ENCODE results near the gene ARL8A.

ARL8A gene

DNA sequence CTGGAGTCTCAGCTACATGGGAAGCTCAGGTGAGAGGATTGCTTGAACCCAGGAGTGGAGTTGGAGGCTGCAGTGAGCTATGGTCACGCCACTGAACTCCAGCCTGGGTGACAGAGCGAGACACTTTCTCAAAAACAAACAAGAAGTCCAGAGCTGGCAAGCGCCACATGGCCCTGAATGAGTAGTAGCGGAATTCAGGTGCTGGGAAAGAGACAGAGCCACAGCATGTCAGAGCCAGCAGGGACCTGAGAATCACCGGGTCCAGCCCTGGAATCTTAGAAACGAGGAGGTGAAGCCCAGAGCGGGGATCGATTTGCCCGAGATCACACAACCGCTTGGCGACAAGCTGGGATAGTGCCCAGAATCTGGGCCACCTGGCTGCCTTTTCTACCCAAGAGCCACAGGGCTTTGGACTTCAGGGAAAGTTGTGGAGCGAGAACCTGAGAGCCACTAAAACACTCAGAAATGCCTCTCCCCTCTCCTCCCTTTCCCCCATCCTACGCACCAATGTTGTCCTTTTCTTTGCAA lies 9.8 kb downstream of the ARL8A start:
- H3K14ac ChIP-seq (ENCODE audit: low read length) = no peak overlapping the region
- no peak overlapping the region for H3K4me3 ChIP-seq (ENCODE audit: low read length in 2 of 2)
- H3K79me1 ChIP-seq (ENCODE audit: low read depth, low read length) = peaks cover 2% of the 10 kb centered on the region
- no peaks in the 10 kb centered on the region for H3K9me3 ChIP-seq (replicated peaks in 1 of 2; ENCODE audit: control insufficient read depth in 2 of 2, insufficient read depth in 1 of 2, low read depth in 1 of 2, low read length in 2 of 2)
- H2AFZ ChIP-seq (ENCODE audit: low read length) = no peak overlapping the region
- no peak overlapping the region for H2AK5ac ChIP-seq (ENCODE audit: low read depth, low read length)
- no peak overlapping the region for H4K8ac ChIP-seq (ENCODE audit: low read depth, low read length)
- no peak overlapping the region for H2BK15ac ChIP-seq (ENCODE audit: low read length)
- no peak overlapping the region for H3K23ac ChIP-seq (ENCODE audit: low read depth, low read length, poor library complexity)
- H3K4me2 ChIP-seq (ENCODE audit: insufficient read depth, low read length, poor library complexity, severe bottlenecking) = no peak overlapping the region
- H3K27ac ChIP-seq (replicated peaks; ENCODE audit: low read length) = no peak overlapping the region
- H3K18ac ChIP-seq (ENCODE audit: low read length) = no peak overlapping the region
- no CpG with 5 or more reads among the region's 13 CpGs for WGBS, 2 donors (ENCODE audit: extremely low coverage in 2 of 2, insufficient read length in 2 of 2, insufficient replicate concordance in 1 of 2)
- DNase-seq (ENCODE audit: low spot score) = no peak
- peaks cover 18 to 52% of the 10 kb centered on the region in 2 donors for H3K36me3 ChIP-seq (replicated peaks in 1 of 2; ENCODE audit: control insufficient read depth in 2 of 2, insufficient read depth in 2 of 2, low read length in 2 of 2)
- peak overlapping the region; percentile 29 for H2BK5ac ChIP-seq (ENCODE audit: low read length)
- H2BK12ac ChIP-seq (ENCODE audit: low read length) = no peak overlapping the region
- no peaks in the 10 kb centered on the region for H3K27me3 ChIP-seq (ENCODE audit: control insufficient read depth in 3 of 3, insufficient read depth in 3 of 3, low read depth in 1 of 3, low read length in 3 of 3)
- H4K91ac ChIP-seq (ENCODE audit: low read depth, low read length, poor library complexity) = no peak overlapping the region
- H3K9ac ChIP-seq (ENCODE audit: low read depth, low read length, poor library complexity) = no peak overlapping the region
- H3K4me1 ChIP-seq (ENCODE audit: control insufficient read depth in 2 of 2, insufficient read depth in 1 of 2, low read depth in 1 of 2, low read length in 2 of 2) = peaks cover 17 to 20% of the 10 kb centered on the region in 2 donors
- no peak overlapping the region for H2BK120ac ChIP-seq (ENCODE audit: low read depth, low read length)
- no peak overlapping the region for H3K4ac ChIP-seq (ENCODE audit: low read length)

DNA sequence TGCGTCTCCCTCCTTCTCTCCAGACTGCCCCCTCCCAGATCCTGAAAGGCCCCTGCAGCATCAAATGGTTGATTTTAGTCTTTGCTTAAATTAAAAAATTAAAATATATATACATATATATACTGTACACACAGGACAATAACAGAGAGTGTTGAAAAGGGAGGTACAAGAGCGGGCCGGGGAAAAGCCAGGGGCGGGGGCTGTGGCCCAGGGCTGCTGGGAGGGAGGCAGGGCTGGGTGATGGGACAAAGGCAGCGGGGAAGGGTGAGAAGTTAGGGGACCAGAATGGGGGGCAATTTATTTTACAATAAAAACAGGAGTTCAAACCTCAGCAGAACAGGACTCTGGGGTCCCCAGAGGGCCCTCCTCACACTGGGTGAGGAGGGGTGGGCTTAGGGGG lies 10.5 kb downstream of the ARL8A start:
- H2BK12ac ChIP-seq (ENCODE audit: low read length) = no peak overlapping the region
- no peak overlapping the region for H3K14ac ChIP-seq (ENCODE audit: low read length)
- no peak for DNase-seq (ENCODE audit: low spot score)
- H3K9me3 ChIP-seq (replicated peaks in 1 of 2; ENCODE audit: control insufficient read depth in 2 of 2, insufficient read depth in 1 of 2, low read depth in 1 of 2, low read length in 2 of 2) = no peaks in the 10 kb centered on the region
- no peak overlapping the region for H2AK5ac ChIP-seq (ENCODE audit: low read depth, low read length)
- no peak overlapping the region for H3K23ac ChIP-seq (ENCODE audit: low read depth, low read length, poor library complexity)
- H3K27me3 ChIP-seq (ENCODE audit: control insufficient read depth in 3 of 3, insufficient read depth in 3 of 3, low read depth in 1 of 3, low read length in 3 of 3) = no peaks in the 10 kb centered on the region
- H2AFZ ChIP-seq (ENCODE audit: low read length) = no peak overlapping the region
- H3K27ac ChIP-seq (replicated peaks; ENCODE audit: low read length) = no peak overlapping the region
- H4K91ac ChIP-seq (ENCODE audit: low read depth, low read length, poor library complexity) = no peak overlapping the region
- no peak overlapping the region for H2BK120ac ChIP-seq (ENCODE audit: low read depth, low read length)
- peaks cover 20 to 21% of the 10 kb centered on the region in 2 donors for H3K4me1 ChIP-seq (ENCODE audit: control insufficient read depth in 2 of 2, insufficient read depth in 1 of 2, low read depth in 1 of 2, low read length in 2 of 2)
- no peak overlapping the region for H4K8ac ChIP-seq (ENCODE audit: low read depth, low read length)
- H3K4me2 ChIP-seq (ENCODE audit: insufficient read depth, low read length, poor library complexity, severe bottlenecking) = no peak overlapping the region
- H3K4me3 ChIP-seq (ENCODE audit: low read length in 2 of 2) = no peak overlapping the region
- H3K4ac ChIP-seq (ENCODE audit: low read length) = no peak overlapping the region
- no CpG with 5 or more reads among the region's 5 CpGs for WGBS, 2 donors (ENCODE audit: extremely low coverage in 2 of 2, insufficient read length in 2 of 2, insufficient replicate concordance in 1 of 2)
- peaks cover 2% of the 10 kb centered on the region for H3K79me1 ChIP-seq (ENCODE audit: low read depth, low read length)
- H3K9ac ChIP-seq (ENCODE audit: low read depth, low read length, poor library complexity) = no peak overlapping the region
- peaks cover 18 to 52% of the 10 kb centered on the region in 2 donors for H3K36me3 ChIP-seq (replicated peaks in 1 of 2; ENCODE audit: control insufficient read depth in 2 of 2, insufficient read depth in 2 of 2, low read length in 2 of 2)
- no peak overlapping the region for H2BK5ac ChIP-seq (ENCODE audit: low read length)
- no peak overlapping the region for H2BK15ac ChIP-seq (ENCODE audit: low read length)
- no peak overlapping the region for H3K18ac ChIP-seq (ENCODE audit: low read length)

DNA sequence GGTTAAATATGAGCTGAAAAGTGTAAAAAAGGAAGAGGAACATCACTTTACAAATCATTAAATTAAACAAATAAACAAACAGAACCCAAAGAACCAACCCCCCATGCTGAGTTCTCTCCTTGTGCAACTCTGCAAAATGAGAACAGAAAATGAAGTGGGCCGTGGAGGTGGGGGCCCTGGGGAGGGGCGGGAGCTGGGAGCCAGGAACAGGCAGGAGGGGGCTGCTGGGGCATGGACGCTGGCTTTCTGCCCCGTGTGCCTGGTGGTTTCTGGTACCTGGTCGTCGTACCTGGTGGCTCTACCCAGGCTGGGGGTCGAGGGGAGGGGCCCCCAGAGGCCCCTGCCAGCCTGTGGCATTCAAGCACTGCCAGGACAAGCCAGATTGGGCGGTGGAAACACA lies 11.0 kb downstream of the ARL8A start:
- Histone ChIP-seq H3K27me3 (ENCODE audit: control insufficient read depth in 3 of 3, insufficient read depth in 3 of 3, low read depth in 1 of 3, low read length in 3 of 3) (no peaks in the 10 kb centered on the region), H3K27ac (replicated peaks; ENCODE audit: low read length) (no peak overlapping the region), H3K14ac (ENCODE audit: low read length) (no peak overlapping the region), H3K36me3 (replicated peaks in 1 of 2; ENCODE audit: control insufficient read depth in 2 of 2, insufficient read depth in 2 of 2, low read length in 2 of 2) (peaks cover 18 to 49% of the 10 kb centered on the region in 2 donors), H3K4me3 (ENCODE audit: low read length in 2 of 2) (no peak overlapping the region), H3K9me3 (replicated peaks in 1 of 2; ENCODE audit: control insufficient read depth in 2 of 2, insufficient read depth in 1 of 2, low read depth in 1 of 2, low read length in 2 of 2) (no peaks in the 10 kb centered on the region), H2BK12ac (ENCODE audit: low read length) (no peak overlapping the region), H3K79me1 (ENCODE audit: low read depth, low read length) (peaks cover 2% of the 10 kb centered on the region), H2AFZ (ENCODE audit: low read length) (no peak overlapping the region), H2BK15ac (ENCODE audit: low read length) (no peak overlapping the region), H3K4me2 (ENCODE audit: insufficient read depth, low read length, poor library complexity, severe bottlenecking) (no peak overlapping the region), H3K4me1 (ENCODE audit: control insufficient read depth in 2 of 2, insufficient read depth in 1 of 2, low read depth in 1 of 2, low read length in 2 of 2) (peaks cover 20 to 21% of the 10 kb centered on the region in 2 donors), H4K8ac (ENCODE audit: low read depth, low read length) (no peak overlapping the region), H2BK5ac (ENCODE audit: low read length) (no peak overlapping the region), H3K18ac (ENCODE audit: low read length) (no peak overlapping the region), H4K91ac (ENCODE audit: low read depth, low read length, poor library complexity) (no peak overlapping the region), H2AK5ac (ENCODE audit: low read depth, low read length) (no peak overlapping the region), H3K9ac (ENCODE audit: low read depth, low read length, poor library complexity) (no peak overlapping the region), H2BK120ac (ENCODE audit: low read depth, low read length) (no peak overlapping the region), H3K23ac (ENCODE audit: low read depth, low read length, poor library complexity) (no peak overlapping the region), H3K4ac (ENCODE audit: low read length) (no peak overlapping the region)
- no peak for DNase-seq (ENCODE audit: low spot score)
- WGBS, 2 donors (ENCODE audit: extremely low coverage in 2 of 2, insufficient read length in 2 of 2, insufficient replicate concordance in 1 of 2) = no CpG with 5 or more reads among the region's 8 CpGs

DNA sequence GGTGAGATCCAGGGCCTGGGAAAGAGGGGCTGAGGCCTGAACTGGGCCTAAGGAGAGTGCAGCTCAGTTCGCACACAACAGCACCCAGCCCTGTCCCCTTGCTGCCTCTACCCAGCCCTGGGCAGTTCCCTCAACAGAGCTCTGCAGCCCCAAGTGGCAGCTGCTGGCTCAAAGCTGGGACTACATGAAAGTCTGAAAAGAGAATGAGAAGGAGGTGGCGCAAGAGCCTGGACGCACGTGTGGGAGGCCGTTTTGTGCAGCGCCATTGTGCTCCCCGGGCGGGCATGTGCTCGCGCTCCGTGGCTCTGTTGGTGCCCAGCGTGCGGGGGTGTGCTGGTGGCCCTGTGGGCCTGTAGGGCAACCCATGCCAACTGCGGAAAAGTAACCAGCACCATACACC lies 11.5 kb downstream of the ARL8A start:
- Histone ChIP-seq H3K4me3 (ENCODE audit: low read length in 2 of 2) (no peak overlapping the region), H3K9me3 (replicated peaks in 1 of 2; ENCODE audit: control insufficient read depth in 2 of 2, insufficient read depth in 1 of 2, low read depth in 1 of 2, low read length in 2 of 2) (no peaks in the 10 kb centered on the region), H4K91ac (ENCODE audit: low read depth, low read length, poor library complexity) (no peak overlapping the region), H2AK5ac (ENCODE audit: low read depth, low read length) (no peak overlapping the region), H3K4me2 (ENCODE audit: insufficient read depth, low read length, poor library complexity, severe bottlenecking) (no peak overlapping the region), H2BK5ac (ENCODE audit: low read length) (peak overlapping the region; percentile 62), H2BK12ac (ENCODE audit: low read length) (no peak overlapping the region), H3K4me1 (ENCODE audit: control insufficient read depth in 2 of 2, insufficient read depth in 1 of 2, low read depth in 1 of 2, low read length in 2 of 2) (peaks cover 20 to 21% of the 10 kb centered on the region in 2 donors), H3K23ac (ENCODE audit: low read depth, low read length, poor library complexity) (peak overlapping the region; percentile 21), H3K79me1 (ENCODE audit: low read depth, low read length) (peaks cover 2% of the 10 kb centered on the region), H4K8ac (ENCODE audit: low read depth, low read length) (no peak overlapping the region), H3K27ac (replicated peaks; ENCODE audit: low read length) (peak overlapping the region; percentile 1), H2BK120ac (ENCODE audit: low read depth, low read length) (no peak overlapping the region), H3K27me3 (ENCODE audit: control insufficient read depth in 3 of 3, insufficient read depth in 3 of 3, low read depth in 1 of 3, low read length in 3 of 3) (no peaks in the 10 kb centered on the region), H3K9ac (ENCODE audit: low read depth, low read length, poor library complexity) (peak overlapping the region; percentile 39), H3K36me3 (replicated peaks in 1 of 2; ENCODE audit: control insufficient read depth in 2 of 2, insufficient read depth in 2 of 2, low read length in 2 of 2) (peaks cover 18 to 45% of the 10 kb centered on the region in 2 donors), H3K14ac (ENCODE audit: low read length) (peak overlapping the region; percentile 65), H2BK15ac (ENCODE audit: low read length) (no peak overlapping the region), H2AFZ (ENCODE audit: low read length) (no peak overlapping the region), H3K4ac (ENCODE audit: low read length) (no peak overlapping the region), H3K18ac (ENCODE audit: low read length) (peak overlapping the region; percentile 74)
- DNase-seq (ENCODE audit: low spot score) = no peak
- WGBS, 2 donors (ENCODE audit: extremely low coverage in 2 of 2, insufficient read length in 2 of 2, insufficient replicate concordance in 1 of 2) = no CpG with 5 or more reads among the region's 14 CpGs
